ENCODE data around the gene MAPK4.

DNA sequence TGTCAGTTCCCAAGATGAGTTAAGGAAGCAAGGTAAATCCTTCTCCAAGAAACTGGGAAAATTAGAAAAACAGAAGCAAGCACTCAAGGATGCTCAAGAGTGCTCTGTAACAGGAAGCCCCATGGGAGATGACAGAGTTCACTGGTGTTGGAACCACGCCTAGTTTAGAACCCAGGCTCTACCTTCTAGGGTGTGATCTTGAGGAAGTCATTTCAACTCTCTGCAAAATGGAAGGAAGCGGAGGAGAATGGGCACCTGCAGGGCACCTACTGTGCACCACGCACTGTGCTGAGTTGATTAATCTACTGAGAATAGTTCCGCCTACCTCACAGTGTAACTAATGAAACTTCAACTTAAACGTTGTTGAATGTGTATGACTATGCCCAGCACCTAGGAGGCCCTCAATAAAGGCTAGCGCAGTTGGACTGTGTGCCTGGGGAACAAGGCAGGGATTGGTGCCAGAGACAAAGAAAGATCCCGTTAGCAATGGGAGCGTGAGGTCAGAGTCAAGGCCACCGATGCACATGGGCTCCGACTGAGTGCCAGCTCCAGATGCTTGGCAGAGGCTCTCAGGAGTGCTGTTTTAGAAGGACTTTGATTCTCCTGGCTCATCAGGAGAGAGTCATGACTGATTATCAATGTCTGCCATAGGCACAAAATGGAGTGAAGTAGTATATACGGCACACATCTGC, 93.7 kb downstream of the MAPK4 start:
- TF ChIP-seq, protein P1, sequence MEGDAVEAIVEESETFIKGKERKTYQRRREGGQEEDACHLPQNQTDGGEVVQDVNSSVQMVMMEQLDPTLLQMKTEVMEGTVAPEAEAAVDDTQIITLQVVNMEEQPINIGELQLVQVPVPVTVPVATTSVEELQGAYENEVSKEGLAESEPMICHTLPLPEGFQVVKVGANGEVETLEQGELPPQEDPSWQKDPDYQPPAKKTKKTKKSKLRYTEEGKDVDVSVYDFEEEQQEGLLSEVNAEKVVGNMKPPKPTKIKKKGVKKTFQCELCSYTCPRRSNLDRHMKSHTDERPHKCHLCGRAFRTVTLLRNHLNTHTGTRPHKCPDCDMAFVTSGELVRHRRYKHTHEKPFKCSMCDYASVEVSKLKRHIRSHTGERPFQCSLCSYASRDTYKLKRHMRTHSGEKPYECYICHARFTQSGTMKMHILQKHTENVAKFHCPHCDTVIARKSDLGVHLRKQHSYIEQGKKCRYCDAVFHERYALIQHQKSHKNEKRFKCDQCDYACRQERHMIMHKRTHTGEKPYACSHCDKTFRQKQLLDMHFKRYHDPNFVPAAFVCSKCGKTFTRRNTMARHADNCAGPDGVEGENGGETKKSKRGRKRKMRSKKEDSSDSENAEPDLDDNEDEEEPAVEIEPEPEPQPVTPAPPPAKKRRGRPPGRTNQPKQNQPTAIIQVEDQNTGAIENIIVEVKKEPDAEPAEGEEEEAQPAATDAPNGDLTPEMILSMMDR (IDR thresholded peaks at IDR 0.05; ENCODE audit: insufficient read depth, low read depth, low read length): no peak
- TF ChIP-seq EZH2 (IDR thresholded peaks at IDR 0.05; ENCODE audit: insufficient read depth, low read length): no peak
